AG04449 (cell line): Measurements from ENCODE around the gene OR5T1.

Experiments
- CTCF ChIA-PET: fragments of 350-600 bp; formaldehyde crosslinking; extraction: SDS; loops from one replicate; lab custom pipeline; 2021; ENCODE audit warnings: antibody characterized with exemption; lab: Yijun Ruan, JAX
- POLR2A ChIA-PET: fragments of 400-600, 350-600 bp; formaldehyde crosslinking; extraction: SDS; loops from one replicate; lab custom pipeline; 2020; ENCODE audit warnings: antibody characterized with exemption, inconsistent platforms; lab: Yijun Ruan, JAX
- DNase-seq: peaks from one replicate; pipeline ENCODE4 v3.0.0-alpha.2; 2010; ENCODE audit warnings: low read depth, low spot score
- H3K4me3 ChIP-seq: 2 replicates; pipeline ENCODE4 v1.5.1; 2011; ENCODE audit warnings: low read depth, mild to moderate bottlenecking, control low read depth, low read length
- CTCF ChIP-seq: IDR thresholded peaks from one replicate; pipeline ENCODE4 v1.5.1; 2011; ENCODE audit warnings: mild to moderate bottlenecking, moderate library complexity, low read length, control low read depth, inconsistent platforms; ENCODE audit not compliant: insufficient read depth; ENCODE audit errors: missing control alignments

Gene OR5T1

GRCh38 chr11:56273854-56274253, at the start of gene OR5T1:
TSS of gene OR5T1 (plus strand) at chr11:56274154. CDS start at chr11:56275639, 1,485 bp downstream.
- ChIA-PET CTCF (no interaction called here), POLR2A (no interaction called here)
- no peak within 1 kb of the TSS for H3K4me3 ChIP-seq
- DNase-seq, result no peak
- no peak for TF ChIP-seq CTCF

- no peak for DNase-seq
- no peak for TF ChIP-seq CTCF
- H3K4me3 ChIP-seq, result no peak within 1 kb of the TSS
- ChIA-PET POLR2A (no interaction called here), CTCF (no interaction called here)
Observed at GRCh38 chr11:56234155-56234554, 39.8 kb upstream of the OR5T1 start, which contains the start of gene OR5T2. TSS of gene OR5T2 (minus strand) at chr11:56234255. CDS start at chr11:56233062, 1,193 bp downstream.

GRCh38 chr11:56251954-56252353, 22.0 kb upstream of the OR5T1 start, which contains the start of gene OR5T3:
TSS of gene OR5T3 (plus strand) at chr11:56252254. CDS start at chr11:56252254, 0 bp downstream.
- H3K4me3 ChIP-seq, result no peak within 1 kb of the TSS
- DNase-seq, result no peak
- POLR2A ChIA-PET, result no interaction called here
- CTCF ChIA-PET, result no interaction called here
- TF ChIP-seq CTCF, result no peak

- POLR2A ChIA-PET, result no interaction called here
- CTCF ChIA-PET, result no interaction called here
- TF ChIP-seq CTCF, result no peak
- H3K4me3 ChIP-seq, result no peak overlapping the region
- DNase-seq, result no peak
Observed at GRCh38 chr11:56271092-56271491, 2.9 kb upstream of the OR5T1 start.

GRCh38 chr11:56292154-56292553, 18.2 kb downstream of the OR5T1 start, which contains the start of gene OR8H1:
TSS of gene OR8H1 (minus strand) at chr11:56292254. CDS start at chr11:56291062, 1,192 bp downstream.
- no peak within 1 kb of the TSS for H3K4me3 ChIP-seq
- ChIA-PET POLR2A (no interaction called here), CTCF (no interaction called here)
- no peak for TF ChIP-seq CTCF
- DNase-seq, result no peak

- POLR2A ChIA-PET, result no interaction called here
Observed at GRCh38 chr11:56296898-56297297, 22.9 kb downstream of the OR5T1 start.

More at GRCh38 chr11:56296898-56297297, 22.9 kb downstream of the OR5T1 start:
- H3K4me3 ChIP-seq, result no peak overlapping the region
- TF ChIP-seq CTCF, result no peak
- DNase-seq, result no peak
- CTCF ChIA-PET, result no interaction called here
